Jurkat, Clone E6-1 (cell line): Measurements from ENCODE around the gene U2AF1.
"Not testable (repeated sequence)": the region's sequence is repeated elsewhere in the genome, so short reads cannot be mapped to it uniquely, and the experiment has no call there.

Experiments
- DNase-seq: peaks from one replicate; pipeline ENCODE4 v3.0.0-alpha.2; 2011; ENCODE audit warnings: low read depth, low spot score
- H3K4me3 ChIP-seq: 2 replicates; pipeline ENCODE4 v1.5.1; 2011; ENCODE audit warnings: mild to moderate bottlenecking, low read length, control low read depth, moderate library complexity

U2AF1 gene

DNA sequence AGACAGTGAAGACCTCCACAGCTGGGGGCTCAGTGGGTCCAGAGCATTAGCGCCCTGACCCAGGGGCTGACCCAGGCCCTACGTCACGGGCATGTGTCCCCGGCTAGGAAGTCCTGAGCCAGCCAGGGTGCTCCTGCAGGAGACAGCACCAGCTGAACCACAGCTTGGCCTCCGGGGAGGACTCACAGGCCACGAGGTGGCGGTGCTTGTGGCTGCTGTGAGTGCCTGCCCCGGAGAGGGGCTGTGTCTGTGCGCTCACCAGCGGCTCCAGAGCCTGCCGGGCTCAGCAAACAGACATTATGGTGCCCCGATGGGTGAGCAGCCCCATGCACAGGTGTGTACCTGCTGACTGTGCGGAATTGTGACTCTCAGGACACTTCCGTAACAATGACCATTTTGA lies 62.8 kb downstream of the U2AF1 start:
- DNase-seq, H3K4me3 ChIP-seq: not testable (repeated sequence)

- not testable (repeated sequence) for H3K4me3 ChIP-seq, DNase-seq
Observed at GRCh38 chr21:43043291-43043690, 64.1 kb downstream of the U2AF1 start.
